Activated CD4-positive, alpha-beta T cell treated with anti-CD3 and anti-CD28 coated beads, Interleukin-2, amount 50 U/mL, for 16 hours (primary cell): ENCODE data around the gene SPDYE18.
"Not testable (repeated sequence)": the region's sequence is repeated elsewhere in the genome, so short reads cannot be mapped to it uniquely, and the experiment has no call there.

Experiments used
- DNase-seq: peaks from one replicate; pipeline ENCODE4 v3.0.0-alpha.2; 2020

The SPDYE18 gene

GRCh38 chr7:77062557-77062956 is at the start of gene SPDYE18:
SPDYE18 (minus strand) TSS chr7:77062558; CDS start chr7:77060512, 2,046 bp downstream.
- DNase-seq: not testable (repeated sequence)

GRCh38 chr7:77108362-77108761 is 46.0 kb upstream of the SPDYE18 start:
- not testable (repeated sequence) for DNase-seq

GRCh38 chr7:77107659-77108058 is 45.3 kb upstream of the SPDYE18 start:
- DNase-seq: not testable (repeated sequence)

GRCh38 chr7:77105904-77106303 is 43.5 kb upstream of the SPDYE18 start:
- not testable (repeated sequence) for DNase-seq

GRCh38 chr7:77102671-77103070 is 40.3 kb upstream of the SPDYE18 start:
- DNase-seq: not testable (repeated sequence)

- not testable (repeated sequence) for DNase-seq
These were observed 38.8 kb upstream of the SPDYE18 start for GRCh38 chr7:77101187-77101586.

GRCh38 chr7:77100501-77100900 is 38.1 kb upstream of the SPDYE18 start:
- not testable (repeated sequence) for DNase-seq

- not testable (repeated sequence) for DNase-seq
These were observed 29.9 kb upstream of the SPDYE18 start for GRCh38 chr7:77092301-77092700.

- not testable (repeated sequence) for DNase-seq
These were observed 19.8 kb upstream of the SPDYE18 start for GRCh38 chr7:77082192-77082591.

GRCh38 chr7:77080236-77080635 is 17.9 kb upstream of the SPDYE18 start:
- DNase-seq: not testable (repeated sequence)

- not testable (repeated sequence) for DNase-seq
These were observed 17.3 kb upstream of the SPDYE18 start for GRCh38 chr7:77079624-77080023.

GRCh38 chr7:77079112-77079511 is 16.8 kb upstream of the SPDYE18 start:
- not testable (repeated sequence) for DNase-seq

GRCh38 chr7:77077060-77077459 is 14.7 kb upstream of the SPDYE18 start:
- DNase-seq: not testable (repeated sequence)

- not testable (repeated sequence) for DNase-seq
These were observed 12.5 kb upstream of the SPDYE18 start for GRCh38 chr7:77074786-77075396.

- not testable (repeated sequence) for DNase-seq
These were observed 8.8 kb upstream of the SPDYE18 start for GRCh38 chr7:77071108-77071507.

GRCh38 chr7:77065869-77066268 is 3.5 kb upstream of the SPDYE18 start:
- not testable (repeated sequence) for DNase-seq

GRCh38 chr7:77063732-77064131 is 1.4 kb upstream of the SPDYE18 start:
- DNase-seq: not testable (repeated sequence)

GRCh38 chr7:77032261-77032660 is 30.1 kb downstream of the SPDYE18 start, which contains the start of gene SPDYE17:
SPDYE17 (minus strand) TSS chr7:77032361; CDS start chr7:77030570, 1,791 bp downstream.
- not testable (repeated sequence) for DNase-seq

- not testable (repeated sequence) for DNase-seq
These were observed 36.0 kb downstream of the SPDYE18 start for GRCh38 chr7:77026349-77026748.

- not testable (repeated sequence) for DNase-seq
These were observed 52.2 kb downstream of the SPDYE18 start for GRCh38 chr7:77010074-77010680.

- DNase-seq: not testable (repeated sequence)
These were observed 54.4 kb downstream of the SPDYE18 start for GRCh38 chr7:77008000-77008399.

GRCh38 chr7:77006127-77007110 is 55.9 kb downstream of the SPDYE18 start:
- not testable (repeated sequence) for DNase-seq
